ENCODE results near the gene PRMT1. TPM values are rescaled to one million over a fixed set of nuclear protein-coding genes. Genes with fewer than 3 reads are reported as not detected.

Gene PRMT1
- polyA plus RNA-seq, 3 donors = 60.1 to 94.4 (median 74.3) TPM

DNA sequence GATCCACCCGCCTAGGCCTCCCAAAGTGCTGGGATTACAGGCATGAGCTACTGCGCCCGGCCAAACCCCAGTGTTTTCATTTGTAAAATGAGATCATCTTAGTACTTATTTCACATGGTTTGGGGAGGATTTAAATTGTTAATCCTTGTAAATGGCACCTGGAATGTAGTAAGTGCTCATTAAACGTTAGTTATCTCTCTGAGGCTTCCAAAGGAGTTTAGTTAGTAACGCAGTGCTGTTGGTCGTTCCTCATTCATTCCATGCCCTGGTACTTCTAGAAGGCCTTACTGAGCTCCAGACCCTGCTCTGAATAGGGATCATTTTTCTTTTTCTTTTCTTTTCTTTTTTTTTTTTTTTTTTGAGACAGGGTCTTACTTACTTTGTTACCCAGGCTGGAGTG, 19.0 kb downstream of the PRMT1 start:
- Mint-ChIP-seq H3K4me1 (peaks cover 10% of the 10 kb centered on the region), H3K4me3 (no peak overlapping the region), H3K27ac (no peak overlapping the region), H3K36me3 (peaks cover 0 to 2% of the 10 kb centered on the region in 2 donors), H3K27me3 (ENCODE audit: low read depth in 3 of 3) (peaks cover 29 to 43% (median 32%) of the 10 kb centered on the region in 3 donors), H3K9me3 (peaks cover 0 to 9% (median 1%) of the 10 kb centered on the region in 7 donors)
- H3K27me3 ChIP-seq (ENCODE audit: control insufficient read depth in 2 of 2, insufficient read depth in 2 of 2, low read length in 2 of 2) = peaks cover 6 to 23% of the 10 kb centered on the region in 2 donors
- no peak for TF ChIP-seq CTCF (IDR thresholded peaks at IDR 0.05)
- no peak overlapping the region for H3K4me3 ChIP-seq (replicated peaks in 1 of 3; ENCODE audit: low read depth in 2 of 3, low read length in 3 of 3)
- H2AFZ ChIP-seq (ENCODE audit: insufficient read depth, low read depth, low read length, poor library complexity, severe bottlenecking) = no peak overlapping the region
- H3K9ac ChIP-seq (ENCODE audit: insufficient read depth, low read length, poor library complexity, severe bottlenecking) = no peak overlapping the region
- WGBS (ENCODE audit: insufficient coverage) = 100% methylated on average over 1 of the region's 6 CpGs
- DNase-seq = no peak
- no peaks in the 10 kb centered on the region for H3K79me2 ChIP-seq (ENCODE audit: insufficient read depth, low read length)
- H3K9me3 ChIP-seq (replicated peaks in 1 of 2; ENCODE audit: control insufficient read depth in 1 of 2, insufficient read depth in 1 of 2, low read length in 2 of 2) = peaks cover 0 to 4% of the 10 kb centered on the region in 2 donors
- peaks cover 4% of the 10 kb centered on the region in 2 donors for H3K4me1 ChIP-seq (ENCODE audit: control insufficient read depth in 1 of 2, insufficient read depth in 2 of 2, low read length in 2 of 2)
- no peak overlapping the region for H3K27ac ChIP-seq (ENCODE audit: low read depth in 1 of 2, low read length in 2 of 2)
- H3K36me3 ChIP-seq (replicated peaks in 1 of 2; ENCODE audit: control insufficient read depth in 1 of 2, insufficient read depth in 2 of 2, low read length in 2 of 2) = no peaks in the 10 kb centered on the region
- H3K4me2 ChIP-seq (replicated peaks; ENCODE audit: extremely low read depth, low read length, poor library complexity, severe bottlenecking) = no peak overlapping the region
- no peaks in the 10 kb centered on the region for H4K20me1 ChIP-seq (ENCODE audit: insufficient read depth, low read length)
- intact Hi-C loops (cut with micrococcal nuclease) = no loop called here

DNA sequence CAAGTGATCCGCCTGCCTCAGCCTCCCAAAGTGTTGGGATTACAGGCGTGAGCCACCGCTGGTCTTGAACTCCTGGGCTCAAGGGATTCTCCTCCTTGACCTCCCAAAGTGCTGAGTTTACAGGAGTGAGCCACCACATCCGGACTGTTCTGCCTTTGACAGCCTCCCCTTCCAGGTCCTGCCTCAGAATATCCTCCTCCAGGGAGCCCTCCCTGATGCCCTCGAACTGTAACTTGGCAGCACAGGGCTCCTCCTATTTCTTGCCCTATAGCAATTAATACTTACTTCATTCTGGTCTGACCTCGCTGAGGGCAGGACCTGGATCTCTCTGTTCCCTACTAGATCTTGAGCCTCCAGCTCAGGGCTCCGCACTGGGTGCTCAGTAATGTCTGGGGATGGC, 19.8 kb downstream of the PRMT1 start:
- H3K27me3 ChIP-seq (ENCODE audit: control insufficient read depth in 2 of 2, insufficient read depth in 2 of 2, low read length in 2 of 2) = peaks cover 0 to 16% of the 10 kb centered on the region in 2 donors
- H3K27me3 Mint-ChIP-seq (ENCODE audit: low read depth in 3 of 3) = peaks cover 23 to 40% (median 28%) of the 10 kb centered on the region in 3 donors
- no peak overlapping the region for H3K4me2 ChIP-seq (replicated peaks; ENCODE audit: extremely low read depth, low read length, poor library complexity, severe bottlenecking)
- no peak overlapping the region for H2AFZ ChIP-seq (ENCODE audit: insufficient read depth, low read depth, low read length, poor library complexity, severe bottlenecking)
- H3K36me3 Mint-ChIP-seq = no peaks in the 10 kb centered on the region
- H3K9me3 ChIP-seq (replicated peaks in 1 of 2; ENCODE audit: control insufficient read depth in 1 of 2, insufficient read depth in 1 of 2, low read length in 2 of 2) = no peaks in the 10 kb centered on the region
- peaks cover 0 to 8% (median 0%) of the 10 kb centered on the region in 7 donors for H3K9me3 Mint-ChIP-seq
- no peak for TF ChIP-seq CTCF (IDR thresholded peaks at IDR 0.05)
- H3K27ac ChIP-seq (ENCODE audit: low read depth in 1 of 2, low read length in 2 of 2) = no peak overlapping the region
- intact Hi-C loops (cut with micrococcal nuclease) = no loop called here
- H3K9ac ChIP-seq (ENCODE audit: insufficient read depth, low read length, poor library complexity, severe bottlenecking) = no peak overlapping the region
- no peaks in the 10 kb centered on the region for H4K20me1 ChIP-seq (ENCODE audit: insufficient read depth, low read length)
- H3K4me3 ChIP-seq (replicated peaks in 1 of 3; ENCODE audit: low read depth in 2 of 3, low read length in 3 of 3) = no peak overlapping the region
- H3K4me1 ChIP-seq (ENCODE audit: control insufficient read depth in 1 of 2, insufficient read depth in 2 of 2, low read length in 2 of 2) = no peaks in the 10 kb centered on the region
- H3K4me1 Mint-ChIP-seq = peaks cover 6% of the 10 kb centered on the region
- DNase-seq = no peak
- H3K79me2 ChIP-seq (ENCODE audit: insufficient read depth, low read length) = no peaks in the 10 kb centered on the region
- no peak overlapping the region for H3K4me3 Mint-ChIP-seq
- H3K36me3 ChIP-seq (replicated peaks in 1 of 2; ENCODE audit: control insufficient read depth in 1 of 2, insufficient read depth in 2 of 2, low read length in 2 of 2) = no peaks in the 10 kb centered on the region
- no peak overlapping the region for H3K27ac Mint-ChIP-seq
- 93% methylated on average over 5 of the region's 7 CpGs for WGBS (ENCODE audit: insufficient coverage)
